Caki2 (cell line): ENCODE results near the gene UBE2M. TPM values are rescaled to one million over a fixed set of nuclear protein-coding genes. Genes with fewer than 3 reads are reported as not detected.
"Not testable (repeated sequence)": the region's sequence is repeated elsewhere in the genome, so short reads cannot be mapped to it uniquely, and the experiment has no call there.

Experiments
- DNase-seq: peaks from one replicate; pipeline ENCODE4 v3.0.0-alpha.2; 2015; ENCODE audit warnings: low read depth
- in situ Hi-C: cut with HindIII; loops from 2 replicates; pipeline ENCODE4 v1.10.0; 2016; ENCODE audit warnings: low sequenced_read_pairs, low pct_unique_long_range_greater_than_20kb, mixed read lengths
- total RNA-seq: library from RNA; depleted of rRNA; stranded (reverse); fragments of >200 nt; shearing (Covaris generic); gene quantifications from 2 replicates; pipeline ENCODE4 v1.2.3, GENCODE V29; 2014; ENCODE audit warnings: low replicate concordance; rRNA removed

Gene UBE2M
- total RNA-seq: 194 and 247 TPM in 2 replicates

- in situ Hi-C loops: no loop called here
- no peak for DNase-seq
Measured at GRCh38 chr19:58558066-58558622, at the start of gene UBE2M. Gene UBE2M (minus strand): TSS chr19:58558611. CDS start chr19:58558381, 230 bp downstream.

DNA sequence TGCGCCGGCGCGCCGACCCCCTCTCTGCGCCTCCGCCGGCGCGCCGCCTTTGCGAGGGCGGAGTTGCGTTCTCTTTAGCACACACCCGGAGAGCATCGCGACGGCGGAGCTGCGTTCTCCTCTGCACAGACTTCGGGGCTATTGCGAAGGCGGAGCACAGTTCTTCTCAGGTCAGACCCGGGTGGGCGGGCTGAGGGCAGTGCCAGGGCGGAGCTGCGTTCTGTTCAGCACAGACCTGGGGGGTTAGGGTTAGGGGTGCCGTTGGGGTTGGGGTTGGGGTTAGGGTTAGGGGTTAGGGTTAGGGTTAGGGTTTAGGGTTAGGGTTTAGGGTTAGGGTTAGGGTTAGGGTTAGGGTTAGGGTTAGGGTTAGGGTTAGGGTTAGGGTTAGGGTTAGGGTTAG is 48.8 kb upstream of the UBE2M start:
- in situ Hi-C loops, DNase-seq: not testable (repeated sequence)

DNA sequence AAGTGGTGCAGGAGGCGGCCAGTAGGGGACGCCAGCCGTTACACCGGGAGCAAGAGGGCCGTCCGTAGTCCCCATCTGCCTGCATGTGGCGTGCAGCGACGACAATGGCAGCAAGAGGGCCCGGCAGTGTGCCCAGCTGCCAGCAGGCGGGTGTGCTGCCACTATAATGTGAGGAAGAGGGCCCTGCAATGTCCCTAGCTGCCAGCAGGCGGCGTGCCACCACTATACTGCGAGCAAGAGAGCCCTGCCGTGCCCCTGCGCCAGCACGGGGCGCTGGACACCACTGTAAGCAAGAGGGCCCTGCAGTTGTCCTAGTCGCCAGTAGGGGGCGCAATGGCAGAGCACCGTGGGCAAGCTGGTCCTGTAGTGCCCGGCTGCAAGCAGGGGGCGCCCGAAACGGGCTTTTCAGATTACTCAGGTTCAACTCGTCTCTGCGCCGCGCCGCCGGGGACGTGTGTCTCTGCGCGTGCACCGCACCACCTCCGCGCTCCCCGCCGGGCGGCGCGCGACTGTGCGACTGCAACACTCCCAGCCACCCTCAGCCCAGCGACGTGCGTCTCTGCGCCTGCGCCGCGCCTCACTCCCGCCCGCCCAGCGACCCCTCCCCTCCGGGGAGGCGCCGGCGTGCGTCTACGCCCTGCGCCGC is 48.0 kb upstream of the UBE2M start:
- in situ Hi-C loops, DNase-seq: not testable (repeated sequence)

DNA sequence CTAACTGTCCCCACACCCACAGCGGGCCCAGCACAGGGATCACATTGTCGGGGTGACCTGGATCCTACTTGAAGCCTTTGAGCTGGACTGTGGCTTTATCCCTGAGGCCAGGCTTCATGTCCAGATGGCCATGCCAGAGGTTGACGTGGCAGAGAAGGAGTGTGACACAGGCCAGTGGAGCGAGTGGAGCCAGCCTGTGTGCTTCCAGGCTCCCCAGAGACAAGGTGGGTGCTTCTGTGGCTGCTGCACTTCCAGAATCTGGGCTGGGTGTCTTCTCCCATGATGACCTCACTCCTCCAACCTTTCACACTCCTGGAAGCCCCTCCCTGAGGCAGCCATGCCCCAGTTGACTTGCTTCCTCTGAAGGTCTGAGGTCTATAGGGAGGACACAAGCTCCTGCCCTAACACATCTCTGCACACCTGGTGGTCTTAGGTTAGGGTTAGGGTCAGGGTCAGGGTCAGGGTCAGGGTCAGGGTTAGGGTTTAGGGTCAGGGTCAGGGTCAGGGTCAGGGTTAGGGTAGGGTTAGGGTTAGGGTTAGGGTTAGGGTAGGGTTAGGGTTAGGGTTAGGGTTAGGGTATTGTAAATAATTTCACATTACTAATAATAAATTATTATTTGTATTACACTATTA is 27.8 kb upstream of the UBE2M start:
- no peak for DNase-seq

DNA sequence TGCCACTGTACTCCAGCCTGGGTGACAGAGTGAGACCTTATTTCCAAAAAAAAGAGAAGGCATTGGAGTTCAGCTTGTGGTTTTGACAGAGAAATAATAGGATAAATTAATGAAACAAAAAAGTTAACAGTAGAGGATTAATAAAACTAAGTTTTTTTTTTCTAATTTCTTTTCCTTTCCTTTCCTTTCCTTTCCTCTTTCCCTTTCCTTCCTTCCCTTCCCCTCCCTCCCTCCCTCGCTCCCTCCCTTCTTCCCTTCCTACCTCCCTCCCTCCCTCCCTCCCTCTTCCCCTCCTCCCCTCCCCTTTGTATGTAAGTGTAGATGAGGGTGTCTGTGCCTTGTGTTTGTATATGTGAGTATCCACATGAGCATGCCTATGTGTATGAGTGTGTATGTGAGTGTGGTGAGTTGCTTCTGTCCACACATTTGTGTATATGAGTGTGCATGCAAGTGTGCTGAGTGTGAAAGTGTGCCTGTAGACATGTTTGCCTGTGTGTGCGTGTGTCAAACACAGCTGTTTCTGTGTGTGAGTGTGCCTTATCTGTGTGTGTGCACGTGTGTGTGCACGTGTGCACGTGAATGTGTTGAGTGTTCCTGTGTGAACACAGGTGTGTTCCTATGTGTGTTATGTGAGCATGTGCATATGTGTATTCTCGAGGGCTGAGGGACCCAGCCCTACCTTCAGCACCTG is 27.2 kb upstream of the UBE2M start:
- in situ Hi-C loops: no loop called here
- no peak for DNase-seq

More for the DNA sequence above, 27.8 kb upstream of the UBE2M start:
- in situ Hi-C loops: no loop called here

DNA sequence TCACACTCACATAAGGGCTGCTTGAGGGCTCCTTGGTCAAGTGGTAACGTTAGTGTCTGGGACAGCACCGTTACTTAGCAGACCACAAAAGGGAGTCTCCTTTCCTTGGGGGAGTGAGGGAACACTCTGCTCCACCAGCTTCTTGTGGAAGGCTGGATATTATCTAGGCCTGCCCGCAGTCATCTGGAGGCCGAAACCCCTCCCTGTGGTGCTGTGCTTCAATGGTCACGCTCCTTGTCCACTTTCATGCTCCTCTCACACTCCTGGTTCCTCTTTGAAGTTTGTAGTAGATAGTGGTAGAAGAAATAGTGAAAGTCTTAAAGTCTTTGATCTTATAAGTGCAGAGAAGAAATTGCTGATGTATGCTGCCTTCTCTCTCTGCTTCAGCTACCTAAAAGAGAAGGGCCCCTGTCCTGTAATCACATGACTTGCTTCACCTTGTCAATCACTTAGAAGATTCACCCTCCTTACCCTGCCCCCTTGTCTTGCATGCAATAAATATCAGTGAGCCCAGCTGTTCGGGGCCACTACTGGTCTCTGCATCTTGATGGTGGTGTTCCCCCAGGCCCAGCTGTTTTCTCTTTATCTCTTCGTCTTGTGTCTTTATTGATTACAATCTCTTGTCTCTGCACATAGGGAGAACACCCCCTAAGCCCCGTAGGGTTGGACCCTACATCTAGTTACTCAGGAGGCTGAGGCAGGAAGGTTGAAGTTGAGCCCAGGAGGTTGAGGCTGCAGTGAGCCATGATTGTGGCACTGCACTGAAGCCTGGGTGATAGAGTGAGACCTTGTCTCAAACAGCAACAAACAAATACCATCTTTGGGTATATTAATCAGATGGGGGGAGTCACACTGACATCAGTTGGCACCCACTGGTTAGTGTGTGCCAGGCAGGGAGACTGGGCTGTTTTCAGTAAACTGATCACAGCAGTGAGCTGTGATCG is 26.4 kb upstream of the UBE2M start:
- no peak for DNase-seq
- in situ Hi-C loops: no loop called here

DNA sequence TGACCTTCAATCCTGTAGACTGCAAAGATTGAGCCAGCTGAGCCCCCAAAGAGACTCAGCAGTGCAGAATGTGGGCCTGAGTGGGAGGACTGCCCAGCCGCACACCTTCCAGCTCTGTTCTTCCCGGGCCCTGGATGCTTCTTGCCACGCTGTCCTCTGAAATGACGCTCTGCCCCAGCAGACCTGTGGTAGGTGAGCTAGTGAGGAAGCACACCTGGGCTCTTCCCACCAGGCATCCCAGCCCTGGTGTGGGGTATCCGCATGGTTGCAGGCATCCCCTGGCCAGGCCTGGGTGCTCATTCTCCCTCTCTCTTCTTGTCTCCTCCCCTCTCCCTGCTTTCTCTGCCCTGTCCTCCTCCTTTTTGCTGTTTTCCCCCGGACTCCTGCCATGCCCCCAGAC is 24.6 kb upstream of the UBE2M start:
- DNase-seq: no peak
- in situ Hi-C loops: no loop called here

DNA sequence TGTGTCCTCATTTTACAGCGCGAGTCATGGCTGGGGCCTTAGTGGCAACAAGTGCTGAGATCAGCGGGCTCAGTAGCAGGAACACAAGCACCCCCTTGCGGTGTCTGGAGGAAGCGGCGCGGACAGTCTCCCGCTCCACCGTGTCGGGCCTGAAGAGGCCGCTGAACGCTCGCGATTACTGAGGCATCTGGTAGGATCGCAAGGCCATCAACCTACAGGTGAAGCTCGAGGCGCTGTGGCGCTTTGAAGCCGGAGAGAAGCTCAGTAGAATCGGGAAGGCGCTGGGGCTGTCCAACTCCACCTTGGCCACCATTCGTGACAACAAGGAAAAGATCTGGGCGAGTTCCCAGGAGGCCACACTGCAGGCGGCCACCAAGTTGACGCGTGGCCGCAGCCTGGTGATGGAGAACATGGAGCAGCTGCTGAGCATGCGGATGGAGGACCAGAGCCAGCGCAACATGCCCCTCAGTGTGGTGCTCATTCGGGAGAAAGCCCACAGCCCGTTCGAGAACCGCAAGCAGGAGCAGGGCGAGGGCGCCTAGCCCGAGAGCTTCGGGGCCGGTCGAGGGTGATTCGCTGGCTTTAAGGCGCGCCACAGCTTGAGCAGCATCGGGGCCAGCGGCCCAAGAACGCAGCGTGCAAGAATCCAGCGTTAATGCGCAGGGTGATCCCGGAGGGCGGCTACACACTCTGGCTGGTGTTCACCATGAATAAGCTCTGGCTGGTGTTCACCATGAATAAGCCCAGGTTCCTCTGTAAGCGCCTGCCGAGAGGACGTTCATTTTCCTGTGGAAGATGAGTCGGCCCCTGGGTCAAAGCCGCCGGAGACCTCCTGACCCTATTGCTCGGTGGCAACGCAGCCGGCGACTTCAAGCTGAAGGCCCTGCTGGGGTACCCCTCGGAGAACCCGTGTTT is 23.1 kb upstream of the UBE2M start:
- no peak for DNase-seq
- in situ Hi-C loops: no loop called here

DNA sequence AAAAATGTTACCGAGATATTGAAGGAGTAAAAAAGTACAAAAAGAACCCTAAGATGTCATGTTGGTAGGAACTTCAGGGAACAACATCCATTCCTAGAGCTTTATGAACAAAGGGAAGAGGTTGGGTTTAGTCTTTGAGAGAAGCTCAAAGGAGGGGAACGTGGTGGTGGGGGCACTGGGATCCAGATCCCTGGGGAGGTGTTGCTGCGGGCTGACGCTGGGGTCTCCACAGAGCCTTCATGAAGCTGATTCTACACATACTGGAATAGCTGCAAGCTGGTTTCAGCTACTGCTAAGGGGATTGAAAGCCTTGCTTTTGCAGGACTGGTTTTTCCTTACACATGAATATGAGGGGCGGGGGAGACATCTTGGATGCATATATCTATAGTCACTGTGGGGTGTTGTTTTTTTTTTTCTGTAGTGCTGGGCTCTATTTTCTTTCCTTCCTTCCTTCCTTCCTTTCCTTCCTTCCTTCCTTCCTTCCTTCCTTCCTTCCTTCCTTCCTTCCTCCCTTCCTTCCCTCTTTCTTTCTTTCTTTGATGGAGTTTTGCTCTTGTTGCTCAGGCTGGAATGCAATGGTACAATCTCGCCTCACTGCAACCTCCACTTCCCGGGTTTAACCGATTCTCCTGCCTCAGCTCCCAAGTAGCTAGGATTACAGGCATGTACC is 21.2 kb upstream of the UBE2M start:
- DNase-seq: no peak
- in situ Hi-C loops: no loop called here

DNA sequence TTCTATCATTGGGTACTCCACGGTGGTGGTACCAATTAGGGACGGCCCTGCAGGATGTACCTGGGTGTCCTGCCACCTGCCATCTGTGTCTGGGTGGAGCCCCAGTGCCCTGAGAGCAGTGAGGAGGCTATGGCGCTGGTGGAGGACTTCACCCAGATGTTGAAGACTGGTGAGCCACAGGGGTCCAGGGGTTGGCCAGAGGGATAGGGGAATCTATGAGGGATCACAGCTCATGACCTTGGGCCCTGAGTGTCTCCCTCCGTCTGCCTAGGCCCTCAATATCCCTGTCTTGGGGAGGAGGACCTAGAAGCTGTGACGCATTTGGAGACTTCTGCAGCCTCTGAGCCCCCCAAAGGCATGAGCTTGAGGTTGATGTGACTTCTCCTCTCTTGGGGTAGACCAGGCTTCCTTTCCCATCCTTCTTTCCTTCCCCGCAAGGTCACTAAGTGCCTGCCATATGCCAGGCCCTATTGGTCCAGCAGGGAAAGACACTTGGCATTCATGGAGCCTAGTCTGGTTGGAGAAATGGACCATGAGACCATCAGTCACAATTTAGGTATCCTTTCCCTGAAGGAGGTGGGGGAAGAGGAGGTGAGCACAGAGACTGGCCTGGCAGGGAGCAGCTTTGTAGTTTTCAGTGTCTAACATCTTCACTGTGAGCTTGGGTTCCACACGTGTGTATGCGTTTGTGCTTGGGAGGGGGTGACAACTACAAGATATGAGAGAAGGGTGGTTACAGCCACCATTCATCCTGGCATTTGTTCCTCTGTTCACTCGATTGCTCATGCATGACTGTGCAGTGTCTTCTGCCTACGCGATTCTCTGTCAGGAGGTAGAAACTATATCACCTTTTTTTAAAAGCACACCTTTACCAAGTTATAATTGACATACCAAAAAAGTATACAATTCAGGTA is 19.9 kb upstream of the UBE2M start:
- in situ Hi-C loops: no loop called here
- DNase-seq: no peak

- DNase-seq, in situ Hi-C loops: not testable (repeated sequence)
Measured at GRCh38 chr19:58577581-58577980, 19.2 kb upstream of the UBE2M start.

DNA sequence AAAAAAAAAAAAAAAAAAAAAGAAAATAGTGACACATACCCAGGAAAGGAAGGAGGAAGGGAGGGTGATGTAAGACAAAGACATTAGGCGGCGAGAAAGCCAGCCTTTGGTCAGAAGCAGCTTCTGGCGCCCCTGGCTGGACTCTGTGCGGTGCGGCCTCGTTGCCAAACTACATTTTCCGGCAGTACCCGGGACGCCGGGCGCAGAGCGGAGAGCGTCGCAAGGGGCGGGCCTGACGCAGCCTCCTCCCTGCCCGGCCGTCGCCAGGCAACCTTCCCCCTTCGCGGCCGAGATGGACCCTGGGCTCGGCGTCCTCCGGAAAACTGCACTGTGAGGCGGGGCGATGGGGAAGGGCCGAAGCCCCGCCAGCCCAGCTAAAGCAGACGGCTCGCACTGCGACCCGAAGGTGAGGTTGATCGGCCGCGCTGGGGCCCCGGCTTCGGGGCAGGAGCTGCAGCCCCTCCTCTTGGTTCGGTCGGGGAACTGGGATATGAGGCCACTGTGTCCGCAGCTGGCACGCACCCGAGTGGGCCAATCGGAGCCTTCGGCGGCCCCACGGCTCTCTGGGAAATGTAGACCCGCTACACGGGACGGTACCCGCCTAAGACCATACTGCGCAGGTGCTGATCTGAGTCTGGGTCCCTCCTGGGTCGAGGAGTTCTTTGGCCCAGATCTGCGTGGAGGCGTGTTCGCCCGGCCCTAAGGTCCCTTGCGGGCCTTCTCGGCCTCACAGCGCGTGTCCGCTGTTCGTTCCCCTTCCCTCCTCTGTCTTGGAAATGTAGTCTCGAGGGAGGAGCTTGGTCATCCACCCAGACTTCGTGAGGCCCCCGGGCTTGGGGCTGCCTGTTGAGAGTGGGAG is 17.0 kb upstream of the UBE2M start:
- in situ Hi-C loops: no loop called here
- peak; percentile 98 for DNase-seq

DNA sequence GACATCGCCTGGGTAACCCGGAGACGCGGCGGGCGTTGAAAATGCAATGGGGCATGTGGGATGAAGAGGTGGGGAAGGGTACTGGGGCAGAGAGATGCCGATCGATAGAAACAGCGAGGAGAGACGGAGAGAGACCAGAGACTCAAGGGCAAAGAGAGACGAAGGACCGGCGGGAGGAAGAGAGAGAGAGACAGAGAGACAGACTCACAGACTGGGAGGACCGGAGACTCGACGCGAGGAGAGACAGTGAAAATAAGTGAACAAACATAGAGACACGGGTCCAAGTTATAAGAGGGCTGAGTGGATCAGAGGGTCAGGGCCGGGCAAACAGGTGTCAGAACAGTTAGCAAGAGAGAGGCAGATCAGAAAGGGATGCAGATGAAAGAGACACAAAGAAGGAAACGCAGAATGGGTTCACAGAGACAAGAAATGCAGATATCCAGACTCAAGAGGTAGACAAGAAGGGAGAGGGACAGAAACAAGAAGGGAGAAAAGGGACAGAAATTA is 15.3 kb upstream of the UBE2M start:
- no peak for DNase-seq
- in situ Hi-C loops: no loop called here

DNA sequence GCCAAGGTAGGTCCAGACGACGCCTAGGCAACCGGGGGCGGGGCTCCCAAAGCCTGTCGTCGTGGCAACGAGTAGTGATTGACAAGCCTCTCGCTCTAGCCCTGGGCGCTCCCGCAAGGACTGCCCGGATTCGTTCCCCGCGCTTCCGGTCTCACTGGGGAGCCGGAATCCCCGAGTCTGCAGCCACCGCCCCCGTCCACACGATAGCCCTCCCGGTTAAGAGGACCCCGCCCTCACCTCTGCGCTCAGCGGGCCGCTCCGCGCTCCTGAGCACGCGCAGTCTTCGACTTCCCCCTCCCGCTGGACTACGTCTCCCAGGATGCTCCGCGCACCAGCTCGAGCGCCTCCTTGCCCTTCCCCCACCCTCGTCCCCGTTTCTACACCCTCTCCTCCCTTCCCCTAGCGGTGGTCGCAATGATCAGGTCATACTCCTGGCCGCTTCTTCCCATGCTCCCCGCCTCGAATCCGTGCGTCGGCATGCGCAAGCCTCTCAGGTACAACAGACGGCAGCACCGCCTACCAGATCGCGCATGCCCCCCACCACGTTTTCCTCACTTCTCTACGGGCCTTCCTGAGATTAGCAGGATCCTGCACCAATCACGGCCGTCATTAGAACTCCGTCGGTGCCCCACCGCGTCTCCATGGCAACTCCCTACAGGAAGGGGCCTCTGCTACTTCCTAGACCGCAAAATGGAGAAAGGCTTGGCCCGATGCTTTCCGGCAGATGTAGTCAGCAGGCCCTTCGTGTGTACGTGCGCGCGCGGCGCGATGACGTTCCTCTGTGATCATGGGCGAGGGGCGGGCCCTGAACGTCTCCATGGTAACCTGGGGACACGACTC is 14.6 kb upstream of the UBE2M start, which contains the start of gene MZF1:
Gene MZF1 (minus strand): TSS at position 518 of the 840 bp plus-strand sequence. CDS start 1,946 bp downstream, outside the sequence.
- DNase-seq: peak; percentile 100
- in situ Hi-C loops: no loop called here
